Loucy (cell line): ENCODE measurements around the gene MTREX.

Source experiments
- CTCF ChIP-seq: fragments of 200-600 bp; sonication (generic); conservative IDR thresholded peaks from 2 replicates; pipeline ENCODE4 v1.5.1; 2014; ENCODE audit warnings: mild to moderate bottlenecking, antibody characterized with exemption, low read length
- EZH2phosphoT487 ChIP-seq: fragments of 200-600 bp; IDR thresholded peaks from 2 replicates; pipeline ENCODE4 v1.6.1; 2018; ENCODE audit warnings: antibody characterized with exemption, mild to moderate bottlenecking, moderate library complexity, borderline replicate concordance

- TF ChIP-seq CTCF (no peak), EZH2phosphoT487 (no peak)
Measured at GRCh38 chr5:55453211-55453610, 145.4 kb downstream of the MTREX start.
